ENCODE data around the gene SLC25A30.
"Not testable (repeated sequence)": the region's sequence is repeated elsewhere in the genome, so short reads cannot be mapped to it uniquely, and the experiment has no call there.

The SLC25A30 gene

GRCh38 chr13:45364876-45365557, 53.2 kb downstream of the SLC25A30 start:
- no peak for DNase-seq

- no peak for DNase-seq
These were observed 55.2 kb downstream of the SLC25A30 start for GRCh38 chr13:45362939-45363338.

- no peak for DNase-seq
These were observed 56.5 kb downstream of the SLC25A30 start for GRCh38 chr13:45361596-45362206.

- DNase-seq: no peak
These were observed 61.1 kb downstream of the SLC25A30 start for GRCh38 chr13:45356966-45357672.

GRCh38 chr13:45353895-45354294, 64.3 kb downstream of the SLC25A30 start:
- no peak for DNase-seq

- no peak for DNase-seq
These were observed 66.1 kb downstream of the SLC25A30 start for GRCh38 chr13:45352031-45352430.

- DNase-seq: no peak
These were observed 68.0 kb downstream of the SLC25A30 start for GRCh38 chr13:45350152-45350551.

GRCh38 chr13:45349438-45349837, 68.7 kb downstream of the SLC25A30 start:
- no peak for DNase-seq

GRCh38 chr13:45344064-45344463, 74.1 kb downstream of the SLC25A30 start:
- not testable (repeated sequence) for DNase-seq
